Forelimb muscle (tissue), 1 donor: ENCODE measurements around the gene AGT. TPM values are rescaled to one million over a fixed set of nuclear protein-coding genes. Genes with fewer than 3 reads are reported as not detected.
"Not testable (repeated sequence)": the region's sequence is repeated elsewhere in the genome, so short reads cannot be mapped to it uniquely, and the experiment has no call there.

ENCODE experiments used
- DNase-seq: peaks from one replicate; pipeline ENCODE4 v3.0.0-alpha.2; 2013; ENCODE audit warnings: low read depth
- polyA plus RNA-seq: library from polyadenylated mRNA; unstranded; fragments of 120-200 nt; gene quantifications from one replicate; pipeline ENCODE4 v1.2.1, GENCODE V29; 2013; ENCODE audit not compliant: insufficient read length

Gene AGT
- polyA plus RNA-seq, 1 donor: 17.4 TPM

- DNase-seq: no peak
Observed at GRCh38 chr1:230707732-230708630, 5.9 kb downstream of the AGT start.

GRCh38 chr1:230706887-230707731, 6.8 kb downstream of the AGT start:
- DNase-seq: no peak

GRCh38 chr1:230706020-230706699, 7.8 kb downstream of the AGT start:
- DNase-seq: no peak

- no peak for DNase-seq
Observed at GRCh38 chr1:230705289-230706019, 8.5 kb downstream of the AGT start.

GRCh38 chr1:230704830-230705229, 9.1 kb downstream of the AGT start:
- DNase-seq: no peak

- no peak for DNase-seq
Observed at GRCh38 chr1:230703679-230704385, 10.1 kb downstream of the AGT start.

- no peak for DNase-seq
Observed at GRCh38 chr1:230702934-230703678, 10.8 kb downstream of the AGT start.

GRCh38 chr1:230701895-230702768, 11.8 kb downstream of the AGT start:
- no peak for DNase-seq

- DNase-seq: no peak
Observed at GRCh38 chr1:230701434-230701833, 12.5 kb downstream of the AGT start.

GRCh38 chr1:230700132-230700531, 13.8 kb downstream of the AGT start:
- no peak for DNase-seq

GRCh38 chr1:230699716-230700115, 14.2 kb downstream of the AGT start:
- DNase-seq: no peak

GRCh38 chr1:230698964-230699363, 15.0 kb downstream of the AGT start:
- not testable (repeated sequence) for DNase-seq

- DNase-seq: no peak
Observed at GRCh38 chr1:230698130-230698529, 15.8 kb downstream of the AGT start.

GRCh38 chr1:230696722-230697437, 17.0 kb downstream of the AGT start:
- no peak for DNase-seq

- DNase-seq: no peak
Observed at GRCh38 chr1:230696218-230696617, 17.7 kb downstream of the AGT start.

GRCh38 chr1:230694991-230695390, 18.9 kb downstream of the AGT start:
- no peak for DNase-seq

GRCh38 chr1:230694464-230694863, 19.5 kb downstream of the AGT start:
- DNase-seq: no peak

- no peak for DNase-seq
Observed at GRCh38 chr1:230693777-230694176, 20.1 kb downstream of the AGT start.
